Calu3 (cell line): ENCODE results near the gene FAM149B1. TPM values are rescaled to one million over a fixed set of nuclear protein-coding genes. Genes with fewer than 3 reads are reported as not detected.

Experiments
- BruUV-seq: library from RNA; stranded (reverse); fragments of 400-500 nt; replicated peaks from 2 replicates; lab custom pipeline; 2021; lab: Mats Ljungman, UMichigan
- CTCF ChIA-PET: fragments of 300-600 bp; sonication (Branson Sonifier 250); formaldehyde crosslinking; loops from one replicate; lab custom pipeline; 2022; ENCODE audit warnings: antibody characterized with exemption; lab: Charles Lee
- DNase-seq: peaks from one replicate; pipeline ENCODE4 v3.0.0; 2022
- H3K27ac Mint-ChIP-seq: one replicate; pipeline ENCODE4 v1.8.0; 2022; ENCODE audit warnings: mixed read lengths; ENCODE audit not compliant: unreplicated experiment
- H3K27me3 Mint-ChIP-seq: one replicate; pipeline ENCODE4 v1.8.0; 2022; ENCODE audit warnings: mixed read lengths; ENCODE audit not compliant: unreplicated experiment
- H3K36me3 Mint-ChIP-seq: one replicate; pipeline ENCODE4 v1.8.0; 2022; ENCODE audit warnings: mild to moderate bottlenecking, moderate library complexity, mixed read lengths; ENCODE audit not compliant: insufficient read depth, unreplicated experiment
- H3K4me1 Mint-ChIP-seq: one replicate; pipeline ENCODE4 v1.8.0; 2022; ENCODE audit warnings: mild to moderate bottlenecking, low read depth, mixed read lengths; ENCODE audit not compliant: unreplicated experiment
- H3K4me3 Mint-ChIP-seq: one replicate; pipeline ENCODE4 v1.8.0; 2022; ENCODE audit warnings: mild to moderate bottlenecking, low read depth, moderate library complexity, mixed read lengths; ENCODE audit not compliant: unreplicated experiment
- H3K9me3 Mint-ChIP-seq: one replicate; pipeline ENCODE4 v1.8.0; 2022; ENCODE audit warnings: low read depth, mixed read lengths; ENCODE audit not compliant: unreplicated experiment
- intact Hi-C: fragments of 100-400 bp; cut with micrococcal nuclease; formaldehyde crosslinking; loops from one replicate; pipeline ENCODE4 v1.10.0; 2022; ENCODE audit not compliant: unreplicated experiment
- total RNA-seq: library from RNA; stranded (reverse); gene quantifications from 2 replicates; pipeline ENCODE4 v1.2.3, GENCODE V29; 2022
- TF ChIP-seq, protein P1 (sequence below): fragments of 200-600 bp; IDR thresholded peaks from one replicate; pipeline ENCODE4 v1.8.0; 2022; ENCODE audit warnings: antibody characterized with exemption; ENCODE audit not compliant: unreplicated experiment

FAM149B1 gene
- total RNA-seq, 1 experiment from 2014 or later = 31.5 TPM

DNA sequence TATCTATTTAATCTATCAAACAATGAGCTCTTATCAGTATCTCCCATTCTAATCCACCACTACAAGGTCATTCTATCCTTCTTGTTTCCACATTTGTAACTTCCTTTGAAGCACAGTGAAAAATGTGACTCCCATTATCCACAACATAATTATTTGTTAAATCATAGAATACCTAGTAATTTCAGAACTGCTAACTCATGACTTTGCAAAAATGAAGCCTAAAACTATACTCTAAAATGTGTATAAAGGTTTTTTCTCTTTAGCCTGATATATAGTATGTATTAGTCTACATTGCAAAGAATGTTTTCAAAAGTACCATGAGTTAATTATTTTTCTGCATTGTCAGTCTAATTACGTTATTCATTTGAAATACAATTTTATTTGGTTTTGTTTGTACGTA, 96.5 kb downstream of the FAM149B1 start:
- Mint-ChIP-seq H3K27ac (no peak overlapping the region), H3K27me3 (peaks cover 3% of the 10 kb centered on the region)
- CTCF ChIA-PET = interaction anchor here (0.5 to 1.4 kb wide), 6 partner anchors 11 to 381 kb away, joined by 3 to 7 read pairs (median 4); partner anchors contain the start of genes CFAP70 and DNAJC9

DNA sequence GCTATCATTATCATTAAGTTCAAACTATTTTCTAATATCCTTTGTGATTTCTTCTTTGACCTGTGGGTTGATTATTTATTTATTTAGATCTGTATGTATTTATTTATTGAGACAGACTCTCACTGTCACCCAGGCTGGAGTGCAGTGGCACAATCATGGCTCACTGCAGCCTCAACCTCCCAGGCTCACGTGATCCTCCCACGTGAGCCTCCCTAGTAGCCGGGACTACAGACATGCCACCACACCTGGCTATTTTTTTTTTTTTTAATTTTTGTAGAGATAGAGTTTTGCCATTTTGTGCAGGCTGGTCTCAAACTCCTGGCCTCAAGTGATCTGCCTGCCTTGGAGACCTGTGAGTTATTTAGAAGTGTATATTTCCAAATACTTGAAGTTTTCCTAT, 113.2 kb downstream of the FAM149B1 start:
- Mint-ChIP-seq H3K27me3 (no peaks in the 10 kb centered on the region), H3K4me1 (no peaks in the 10 kb centered on the region), H3K9me3 (no peaks in the 10 kb centered on the region), H3K36me3 (no peaks in the 10 kb centered on the region), H3K27ac (no peak overlapping the region), H3K4me3 (no peak overlapping the region)
- CTCF ChIA-PET = no interaction called here
- no TSS peak for BruUV-seq
- TF ChIP-seq, protein P1, sequence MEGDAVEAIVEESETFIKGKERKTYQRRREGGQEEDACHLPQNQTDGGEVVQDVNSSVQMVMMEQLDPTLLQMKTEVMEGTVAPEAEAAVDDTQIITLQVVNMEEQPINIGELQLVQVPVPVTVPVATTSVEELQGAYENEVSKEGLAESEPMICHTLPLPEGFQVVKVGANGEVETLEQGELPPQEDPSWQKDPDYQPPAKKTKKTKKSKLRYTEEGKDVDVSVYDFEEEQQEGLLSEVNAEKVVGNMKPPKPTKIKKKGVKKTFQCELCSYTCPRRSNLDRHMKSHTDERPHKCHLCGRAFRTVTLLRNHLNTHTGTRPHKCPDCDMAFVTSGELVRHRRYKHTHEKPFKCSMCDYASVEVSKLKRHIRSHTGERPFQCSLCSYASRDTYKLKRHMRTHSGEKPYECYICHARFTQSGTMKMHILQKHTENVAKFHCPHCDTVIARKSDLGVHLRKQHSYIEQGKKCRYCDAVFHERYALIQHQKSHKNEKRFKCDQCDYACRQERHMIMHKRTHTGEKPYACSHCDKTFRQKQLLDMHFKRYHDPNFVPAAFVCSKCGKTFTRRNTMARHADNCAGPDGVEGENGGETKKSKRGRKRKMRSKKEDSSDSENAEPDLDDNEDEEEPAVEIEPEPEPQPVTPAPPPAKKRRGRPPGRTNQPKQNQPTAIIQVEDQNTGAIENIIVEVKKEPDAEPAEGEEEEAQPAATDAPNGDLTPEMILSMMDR = no peak
- no peak for DNase-seq
- intact Hi-C loops = no loop called here

More for the DNA sequence above, 96.5 kb downstream of the FAM149B1 start:
- peaks cover 24% of the 10 kb centered on the region for H3K4me1 Mint-ChIP-seq
- no peak overlapping the region for H3K4me3 Mint-ChIP-seq
- peaks cover 3% of the 10 kb centered on the region for H3K9me3 Mint-ChIP-seq
- BruUV-seq = no TSS peak
- TF ChIP-seq, protein P1 = no peak
- DNase-seq = no peak
- intact Hi-C loops = loop anchor here (2.0 kb wide), 1 partner anchor 380 kb away; no protein-coding TSS in a partner anchor
- peaks cover 7% of the 10 kb centered on the region for H3K36me3 Mint-ChIP-seq

DNA sequence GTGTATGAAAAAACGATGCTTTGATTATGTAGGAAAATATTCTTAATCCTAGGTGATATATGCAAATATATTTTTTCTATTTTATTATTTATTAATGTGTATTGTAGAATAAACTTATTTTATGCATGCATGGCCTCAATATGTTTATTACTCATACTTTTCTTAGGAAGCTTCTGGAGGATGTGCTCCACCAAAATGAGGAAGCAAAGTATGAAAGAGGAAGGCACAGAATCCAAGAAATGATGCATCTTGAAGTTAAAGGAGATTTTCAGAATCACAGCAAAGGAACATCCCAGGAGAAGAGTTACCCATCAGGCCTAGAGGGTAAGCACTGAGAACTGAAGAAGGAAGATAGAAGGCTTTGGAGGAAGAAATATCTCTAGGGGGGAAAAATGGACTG, 119.5 kb downstream of the FAM149B1 start:
- CTCF ChIA-PET = no interaction called here
- TF ChIP-seq, protein P1 = no peak
- BruUV-seq = no TSS peak
- Mint-ChIP-seq H3K27ac (no peak overlapping the region), H3K9me3 (peaks cover 4% of the 10 kb centered on the region), H3K4me3 (no peak overlapping the region), H3K4me1 (no peaks in the 10 kb centered on the region), H3K27me3 (no peaks in the 10 kb centered on the region), H3K36me3 (no peaks in the 10 kb centered on the region)
- intact Hi-C loops = loop anchor here (2.0 kb wide), 1 partner anchor 21 kb away; no protein-coding TSS in a partner anchor
- DNase-seq = no peak

DNA sequence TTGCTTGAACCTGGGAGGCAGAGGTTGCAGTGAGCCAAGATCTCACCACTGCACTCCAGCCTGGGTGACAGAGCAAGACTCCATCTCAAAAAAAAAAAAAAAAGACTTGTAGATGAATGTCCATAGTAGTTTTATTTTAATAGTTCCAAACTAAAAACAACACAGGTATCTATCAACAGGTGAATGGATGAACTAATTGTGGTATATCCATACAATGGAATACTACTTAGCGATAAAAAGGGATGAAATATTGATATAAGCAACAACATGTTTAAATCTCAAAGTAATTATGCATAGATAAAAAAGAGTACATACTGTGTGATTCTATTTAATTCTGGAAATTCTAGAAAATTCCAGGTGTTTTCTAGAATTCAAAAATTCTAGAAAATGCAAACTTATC, 122.0 kb downstream of the FAM149B1 start:
- no peak for DNase-seq
- no TSS peak for BruUV-seq
- Mint-ChIP-seq H3K4me3 (no peak overlapping the region), H3K27ac (no peak overlapping the region), H3K27me3 (peaks cover 17% of the 10 kb centered on the region), H3K4me1 (no peaks in the 10 kb centered on the region), H3K36me3 (no peaks in the 10 kb centered on the region), H3K9me3 (peaks cover 4% of the 10 kb centered on the region)
- intact Hi-C loops = no loop called here
- TF ChIP-seq, protein P1 = no peak
- CTCF ChIA-PET = no interaction called here
